Activated CD4-positive, alpha-beta T cell treated with anti-CD3 and anti-CD28 coated beads for 48 hours (primary cell): Measurements from ENCODE around the gene KIF9.
"Not testable (repeated sequence)": the region's sequence is repeated elsewhere in the genome, so short reads cannot be mapped to it uniquely, and the experiment has no call there.

ENCODE experiments used
- DNase-seq: peaks from one replicate; pipeline ENCODE4 v3.0.0-alpha.2; 2020

Gene KIF9

DNA sequence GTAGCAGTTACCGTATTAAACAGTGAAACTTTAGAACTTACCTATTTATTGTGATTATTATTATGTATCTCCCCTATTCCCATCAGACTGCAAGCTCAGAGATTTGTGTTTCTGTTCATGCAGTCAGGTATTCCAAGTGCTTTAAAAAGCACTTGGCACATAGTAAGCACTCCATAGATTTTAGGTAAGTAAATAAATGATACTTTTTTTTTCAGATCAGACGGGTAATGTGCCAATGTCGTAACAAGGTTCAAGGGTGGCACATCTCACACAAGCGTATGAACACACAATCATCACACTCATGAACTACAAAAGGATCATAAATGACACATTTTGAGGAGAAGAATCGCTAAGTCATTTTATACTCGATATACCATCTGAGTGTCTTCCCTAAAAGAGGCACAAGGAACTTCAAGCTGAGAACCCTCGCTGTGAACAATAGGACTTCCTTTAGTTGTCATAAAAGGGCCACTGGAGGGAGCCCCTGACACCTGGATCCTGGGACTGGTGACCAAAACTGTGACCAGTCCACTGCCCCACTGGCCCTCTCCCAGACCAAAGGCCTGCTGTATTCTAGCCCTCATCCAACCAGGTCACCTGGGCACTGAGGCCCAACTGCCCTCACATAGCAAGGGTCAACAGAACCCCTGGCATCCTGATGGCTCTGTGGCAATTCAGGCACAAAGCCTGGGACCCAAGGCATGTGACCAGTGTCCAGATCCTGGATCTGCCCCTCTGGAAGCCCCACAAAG is 32.1 kb downstream of the KIF9 start:
- DNase-seq: no peak

DNA sequence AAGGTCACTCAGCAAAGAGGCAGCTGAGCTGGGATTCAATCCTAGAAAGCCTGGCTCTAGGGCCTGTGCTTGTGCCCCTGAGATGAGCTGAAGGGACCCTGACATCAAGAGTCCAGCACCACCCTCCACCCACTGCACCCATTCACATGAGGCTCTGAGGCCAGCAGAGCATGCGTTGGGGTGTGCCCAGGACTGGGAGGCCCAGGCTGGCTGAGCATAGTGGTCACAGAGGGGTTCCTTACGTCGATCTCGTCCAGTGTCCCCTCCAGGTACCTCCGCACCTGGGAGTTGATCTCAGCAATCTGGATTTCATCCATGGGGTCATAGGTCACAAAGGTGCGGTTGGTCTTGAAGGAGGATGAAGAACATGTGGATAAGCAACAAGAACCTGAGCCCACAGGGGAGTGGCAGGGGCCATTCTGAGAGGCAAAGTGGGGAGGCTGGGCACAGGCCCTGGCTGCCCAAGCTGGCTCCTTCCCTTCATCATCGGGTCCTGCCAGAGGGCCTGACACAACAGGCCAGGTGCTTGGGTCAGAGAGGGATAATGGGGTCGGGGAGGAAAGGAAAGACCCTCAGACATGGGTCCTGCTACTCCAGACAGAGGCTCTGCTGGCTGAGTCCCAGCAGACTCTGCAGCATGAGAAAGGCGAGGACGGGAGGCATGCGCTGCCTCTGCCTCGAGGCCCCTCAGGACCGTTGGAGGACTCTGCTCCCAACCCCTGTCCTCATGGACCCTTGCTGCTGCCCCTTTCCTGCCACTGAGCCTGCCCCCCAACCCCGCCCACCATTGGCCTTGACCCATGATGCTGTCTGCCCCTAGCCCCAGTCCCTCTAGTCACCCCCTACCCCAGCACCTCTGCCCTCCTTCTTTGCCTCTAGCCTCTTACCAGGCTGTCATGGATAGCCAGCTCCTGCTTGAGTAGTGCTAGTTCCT is 35.2 kb downstream of the KIF9 start:
- no peak for DNase-seq

DNA sequence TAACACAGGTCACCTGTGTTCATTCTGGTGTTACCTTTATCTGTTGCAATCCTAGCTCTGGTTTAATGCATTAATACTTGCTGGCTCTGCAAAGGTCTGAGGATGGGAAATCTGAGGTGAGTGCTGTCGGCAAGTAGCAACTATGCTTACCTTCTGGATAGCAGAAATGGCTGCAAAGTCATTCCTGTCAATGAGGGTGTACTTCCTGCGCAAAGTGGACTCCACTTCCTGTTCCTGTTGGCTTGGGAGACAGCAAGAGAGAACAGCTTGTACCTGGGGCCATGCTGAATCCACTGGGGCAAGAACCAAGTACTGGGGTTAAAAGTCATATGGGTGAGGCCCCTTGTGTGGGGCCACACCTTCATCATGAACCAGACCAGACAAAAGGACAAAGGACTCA is 37.3 kb downstream of the KIF9 start:
- no peak for DNase-seq

DNA sequence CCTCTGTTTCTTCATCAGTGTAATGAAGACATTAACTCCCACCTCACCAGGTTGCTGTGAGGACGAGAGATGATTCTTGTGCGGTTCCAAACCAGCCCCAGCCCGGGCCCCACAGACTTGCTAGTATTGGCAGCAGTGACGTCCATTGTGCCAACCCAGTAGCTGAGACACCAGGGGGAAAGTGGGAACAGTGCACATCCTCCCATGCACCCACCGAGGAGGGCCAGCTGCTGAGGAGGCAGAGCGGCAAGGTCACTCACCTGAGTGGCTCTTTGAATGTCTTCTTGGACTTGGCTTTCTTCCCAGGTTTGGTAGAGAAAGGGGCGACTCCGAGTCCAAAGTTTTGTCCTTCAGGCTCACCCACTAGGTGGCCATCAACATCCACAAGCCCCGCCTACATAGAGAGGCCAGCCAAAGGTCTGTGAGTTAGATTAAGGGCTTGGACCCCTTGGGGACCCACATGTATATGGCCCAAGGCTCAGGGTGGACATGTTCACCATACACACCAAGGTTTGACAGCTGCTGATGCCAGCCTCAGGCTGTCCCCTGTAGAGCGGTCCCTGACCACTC is 38.0 kb downstream of the KIF9 start:
- DNase-seq: no peak

DNA sequence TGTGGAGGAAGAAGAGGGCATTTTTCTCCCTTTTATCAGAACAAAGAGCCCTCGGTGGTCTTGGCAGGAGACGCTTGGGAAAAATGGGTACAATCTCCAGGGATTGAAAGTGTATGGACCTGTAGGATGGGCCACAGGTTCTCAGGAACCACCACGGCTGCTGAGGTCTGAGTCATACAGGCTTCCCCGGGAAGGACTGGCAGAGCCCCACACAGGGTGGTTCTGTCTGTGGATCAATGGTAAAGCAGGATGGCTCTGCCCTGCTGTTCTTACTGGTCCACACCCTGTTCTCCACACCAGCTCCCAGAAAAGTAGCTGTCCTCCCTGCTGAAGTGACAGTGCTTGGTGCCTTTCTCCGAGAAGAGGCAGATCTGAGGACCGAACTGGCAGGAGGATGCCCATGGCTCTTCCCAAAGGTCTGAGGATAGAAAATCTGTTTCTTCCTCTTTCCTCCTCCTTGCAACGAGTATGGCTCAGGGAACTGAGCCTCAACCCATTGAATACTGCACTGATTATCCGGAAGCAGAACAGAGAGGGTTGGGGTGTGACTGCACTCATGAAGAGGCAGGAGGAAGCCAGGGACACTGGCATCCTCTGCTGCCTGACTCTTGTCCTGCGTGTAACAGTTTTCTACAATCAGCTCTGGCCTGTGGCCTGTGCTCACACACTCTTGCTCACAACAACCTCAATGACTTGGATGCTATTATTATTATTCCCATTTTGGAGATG is 39.0 kb downstream of the KIF9 start:
- DNase-seq: no peak

DNA sequence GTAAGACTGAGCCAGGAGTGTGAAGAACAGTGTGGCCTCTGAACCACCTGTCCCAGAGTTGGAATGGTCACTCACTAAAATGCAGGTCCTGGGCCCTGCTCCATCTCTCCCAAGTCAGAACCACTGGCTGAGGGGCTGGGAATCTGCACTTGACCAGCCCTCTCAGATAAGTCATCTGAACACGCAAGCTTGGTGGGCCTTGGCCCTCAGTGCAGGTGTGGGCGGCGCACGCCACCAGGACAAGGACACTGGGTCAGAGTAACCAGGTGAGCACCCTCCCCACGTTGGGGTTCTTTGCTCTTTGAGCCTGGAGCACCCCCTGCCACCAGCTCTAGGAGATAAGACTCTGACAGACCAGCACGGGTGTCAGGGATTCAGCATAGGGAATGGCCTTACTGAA is 42.7 kb downstream of the KIF9 start:
- no peak for DNase-seq

DNA sequence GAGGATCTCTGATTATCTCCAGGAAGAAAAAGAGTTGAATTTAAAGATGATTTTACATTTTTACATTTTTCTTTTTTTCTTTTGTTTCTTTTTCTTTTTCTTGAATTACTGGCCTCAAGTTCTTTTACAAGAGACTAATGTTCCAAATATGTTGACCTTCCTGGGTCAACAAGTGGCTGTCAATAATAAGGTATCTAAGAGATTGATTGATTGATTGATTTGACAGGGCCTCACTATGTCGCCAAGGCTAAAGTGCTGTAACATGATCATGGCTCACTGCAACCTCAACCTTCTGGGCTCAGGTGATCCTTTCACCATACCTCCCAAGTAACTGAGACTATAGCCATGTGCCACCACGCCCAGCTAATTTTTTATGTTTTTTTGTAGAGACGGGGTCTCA is 44.6 kb downstream of the KIF9 start:
- no peak for DNase-seq

DNA sequence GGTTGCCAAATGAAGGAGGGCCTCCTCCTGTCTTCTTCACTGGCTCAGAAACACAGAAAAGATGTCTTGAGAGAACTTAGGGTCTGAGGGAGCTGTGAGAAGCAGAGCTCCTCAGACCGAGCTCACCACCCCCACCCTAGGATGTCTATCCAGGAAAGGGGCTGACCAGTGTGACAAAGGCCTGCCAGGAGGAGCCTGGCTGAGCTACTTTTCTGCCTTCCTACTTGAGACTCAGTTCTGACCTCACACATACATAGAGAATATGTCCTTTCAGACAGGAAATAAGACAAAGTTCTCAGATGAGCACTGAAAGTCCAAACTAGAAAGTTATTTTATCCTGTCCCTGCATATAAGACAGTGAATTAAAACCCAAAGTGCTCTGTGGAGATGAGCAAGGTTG is 54.5 kb downstream of the KIF9 start:
- no peak for DNase-seq

DNA sequence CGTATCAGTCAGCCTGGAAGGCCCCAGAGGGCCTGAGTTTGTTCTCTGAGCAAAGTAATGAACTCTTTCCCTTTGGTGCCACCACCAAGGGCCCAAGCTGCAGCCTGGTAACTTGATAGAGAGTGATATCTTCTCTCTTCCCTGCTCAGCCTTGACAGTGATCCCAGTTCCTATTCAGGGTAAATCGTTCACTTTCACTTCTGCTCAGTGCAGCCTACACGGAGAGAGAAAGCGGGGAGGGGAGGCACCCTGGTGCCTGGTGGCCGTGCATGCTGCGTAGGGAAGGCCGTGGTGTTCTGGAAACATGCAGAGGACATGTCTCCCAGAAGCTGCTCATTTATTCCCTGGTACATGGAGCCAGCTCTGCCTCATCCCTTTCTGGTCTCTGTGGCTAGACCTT is 54.9 kb downstream of the KIF9 start:
- no peak for DNase-seq

DNA sequence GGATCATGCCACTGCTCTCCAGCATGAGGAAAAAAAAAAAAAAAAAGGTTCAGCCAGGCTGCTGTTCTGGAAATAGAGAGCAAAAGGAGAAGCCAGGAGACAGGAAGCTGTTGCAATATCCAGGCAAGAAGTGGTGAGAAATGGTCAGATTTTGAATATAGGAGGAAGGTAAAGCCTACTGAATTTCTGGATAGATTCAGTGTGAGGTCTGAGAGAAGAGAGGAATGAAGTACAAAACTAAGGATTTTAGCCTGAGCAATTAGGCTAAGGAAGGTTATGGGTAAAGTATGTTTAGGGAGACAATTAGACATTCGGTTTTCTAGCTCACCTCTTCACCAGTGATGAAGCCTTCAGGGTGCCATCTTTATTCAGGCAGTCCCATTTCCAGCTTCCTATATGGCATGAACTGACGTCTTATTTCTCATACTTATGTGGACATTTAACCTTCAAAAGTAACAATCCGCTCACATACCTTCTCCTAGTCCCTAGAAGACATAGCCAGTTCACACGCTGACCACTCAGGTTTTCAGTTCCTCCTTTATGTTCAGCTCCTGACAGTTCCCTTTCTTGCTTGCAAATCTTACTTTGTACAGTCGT is 57.2 kb downstream of the KIF9 start:
- no peak for DNase-seq

DNA sequence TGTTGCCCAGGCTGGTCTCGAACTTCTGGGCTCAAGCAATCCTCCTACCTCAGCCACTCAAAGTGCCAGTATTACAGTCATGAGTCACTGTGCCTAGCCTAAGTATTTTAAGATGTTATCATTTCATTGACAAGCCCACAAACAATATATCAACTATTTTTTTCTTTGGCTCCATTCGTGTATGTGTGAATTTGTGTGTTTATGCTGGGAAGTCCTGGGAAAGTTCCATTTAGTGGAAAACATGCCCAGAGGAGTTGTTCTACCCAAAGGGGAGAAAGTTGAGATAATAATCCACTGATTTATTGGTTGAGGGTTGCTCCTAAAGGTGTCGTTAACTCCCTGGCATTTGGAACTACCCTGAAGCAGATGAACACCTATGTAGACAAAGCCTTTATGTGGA is 58.8 kb downstream of the KIF9 start:
- no peak for DNase-seq

DNA sequence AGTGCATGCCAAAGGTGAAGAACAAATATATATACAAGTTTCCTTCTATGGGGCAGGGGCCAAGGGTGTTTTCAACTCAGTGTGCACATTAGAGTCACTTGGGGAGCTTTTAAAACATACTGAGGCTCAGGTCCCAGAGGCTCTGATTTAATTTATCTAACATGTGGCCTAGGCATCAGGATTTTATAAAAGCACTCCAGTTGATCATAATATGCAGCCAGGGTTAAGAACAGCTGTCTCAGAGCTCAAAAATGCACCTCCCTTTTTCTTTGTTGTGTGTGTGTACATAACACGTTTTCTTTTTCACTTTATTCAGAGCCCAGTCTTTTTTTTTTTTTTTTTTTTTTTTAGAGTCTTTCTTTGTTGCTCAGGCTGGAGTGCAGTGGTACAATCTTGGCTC is 60.8 kb downstream of the KIF9 start:
- no peak for DNase-seq

DNA sequence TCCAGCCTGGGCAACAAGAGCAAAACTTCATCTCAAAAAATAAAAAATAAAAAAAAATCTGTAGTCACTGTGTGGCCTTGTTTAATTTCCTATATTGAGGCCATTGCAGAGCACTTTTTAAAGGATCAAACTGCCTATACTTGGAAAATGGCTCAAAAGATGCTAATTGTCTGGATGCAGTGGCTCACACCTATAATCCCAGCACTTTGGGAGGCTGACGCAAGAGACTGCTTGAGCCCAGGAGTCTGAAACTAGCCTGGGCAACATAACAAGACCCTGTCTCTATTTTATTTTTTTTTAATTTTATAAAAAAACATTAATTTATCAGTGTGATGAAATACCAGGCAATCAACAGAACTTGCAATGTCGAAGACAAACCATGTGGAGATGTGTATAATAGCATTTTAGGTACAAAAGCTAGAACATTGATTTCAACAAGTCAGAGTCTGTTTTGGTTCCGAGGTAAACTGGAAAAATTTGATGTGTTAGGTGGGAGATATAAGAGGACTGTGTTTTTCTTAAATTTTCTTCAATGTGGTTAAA is 71.7 kb downstream of the KIF9 start:
- DNase-seq: no peak

DNA sequence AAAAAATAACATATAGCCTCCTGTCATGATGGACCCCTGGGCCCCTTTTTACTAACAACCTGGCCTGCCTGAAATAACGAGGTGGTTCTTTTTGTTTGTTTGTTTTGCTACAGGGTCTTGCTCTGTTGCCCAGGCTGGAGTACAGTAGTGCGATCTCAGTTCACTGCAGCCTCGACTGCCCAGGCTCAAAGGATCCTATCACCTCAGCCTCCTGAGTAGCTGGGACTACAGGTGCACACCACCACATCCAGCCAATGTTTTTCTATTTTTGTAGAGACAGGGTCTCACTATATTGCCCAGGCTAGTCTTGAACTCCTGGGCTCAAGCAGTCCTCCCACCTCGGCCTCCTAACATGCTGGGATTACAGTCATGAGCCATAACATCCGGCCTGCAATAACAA is 76.6 kb downstream of the KIF9 start:
- DNase-seq: not testable (repeated sequence)

DNA sequence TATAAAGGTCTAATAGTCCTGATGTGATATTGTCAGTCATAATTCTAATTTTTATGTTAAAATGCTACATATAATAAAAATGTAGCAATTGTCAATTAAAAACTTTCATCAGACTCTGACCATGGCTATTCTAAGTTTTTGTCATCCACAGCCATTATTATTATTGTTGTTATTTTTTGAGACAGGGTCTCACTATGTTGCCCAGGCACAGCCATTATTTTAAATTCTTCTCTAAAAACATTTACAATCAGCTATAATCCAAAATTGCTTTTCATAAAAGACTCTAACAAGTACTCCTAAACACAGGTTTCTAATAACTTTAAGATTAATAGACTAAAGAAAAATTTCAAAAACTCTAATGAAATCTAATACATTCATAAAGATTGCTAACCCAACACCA is 77.7 kb downstream of the KIF9 start:
- DNase-seq: no peak

DNA sequence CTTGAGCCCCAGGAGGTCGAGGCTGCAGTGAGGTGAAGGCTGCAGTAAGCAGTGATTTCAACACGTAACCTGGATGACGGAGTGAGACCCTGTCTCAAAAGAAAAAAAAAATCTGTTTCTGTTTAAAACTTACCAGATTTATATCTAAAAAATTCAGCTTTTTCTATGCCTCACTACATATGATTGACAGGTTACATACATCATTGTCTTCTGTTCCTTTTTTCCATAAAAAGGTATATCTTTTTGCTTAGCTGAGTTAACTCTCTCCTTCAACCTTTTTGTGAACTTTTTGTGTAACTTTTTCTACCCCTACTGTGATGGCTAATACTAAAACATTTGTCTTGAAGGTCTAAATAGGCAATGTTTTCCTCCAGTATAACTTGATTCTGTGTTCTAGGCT is 80.1 kb downstream of the KIF9 start:
- DNase-seq: no peak

DNA sequence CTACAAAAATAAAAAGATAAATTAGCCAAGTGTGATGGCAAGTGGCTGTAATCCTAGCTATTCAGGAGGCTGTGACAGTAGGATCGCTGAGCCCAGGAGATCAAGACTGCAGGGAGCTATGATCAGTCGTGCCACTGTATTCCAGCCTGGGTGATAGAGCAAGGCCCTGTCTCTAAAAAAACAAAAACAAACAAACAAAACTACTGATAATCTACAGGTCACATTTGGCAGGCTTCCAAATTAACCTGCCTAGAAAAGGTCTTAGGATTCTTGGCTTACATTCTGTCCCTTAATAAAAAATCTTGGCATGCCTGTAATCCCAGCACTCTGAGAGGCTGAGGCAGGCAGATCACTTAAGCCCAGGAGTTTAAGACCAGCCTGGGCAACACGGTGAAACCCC is 85.3 kb downstream of the KIF9 start:
- DNase-seq: no peak

DNA sequence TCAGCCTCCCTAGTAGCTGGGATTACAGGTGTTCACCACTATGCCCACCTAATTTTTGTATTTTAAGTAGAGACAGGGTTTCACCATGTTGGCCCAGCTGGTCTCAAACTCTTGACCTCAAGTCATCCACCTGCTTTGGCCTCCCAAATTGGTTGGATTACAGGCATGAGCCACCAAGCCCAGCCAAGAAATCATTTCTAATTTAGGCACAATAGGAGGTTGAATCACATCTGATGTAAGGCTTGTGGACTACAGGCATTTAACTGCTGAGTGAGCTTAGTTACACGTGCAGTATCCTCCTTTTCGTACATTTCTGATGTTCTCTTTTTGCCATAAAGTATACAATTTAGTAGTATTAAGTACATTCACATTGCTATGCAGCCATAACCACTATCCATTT is 87.6 kb downstream of the KIF9 start:
- no peak for DNase-seq

DNA sequence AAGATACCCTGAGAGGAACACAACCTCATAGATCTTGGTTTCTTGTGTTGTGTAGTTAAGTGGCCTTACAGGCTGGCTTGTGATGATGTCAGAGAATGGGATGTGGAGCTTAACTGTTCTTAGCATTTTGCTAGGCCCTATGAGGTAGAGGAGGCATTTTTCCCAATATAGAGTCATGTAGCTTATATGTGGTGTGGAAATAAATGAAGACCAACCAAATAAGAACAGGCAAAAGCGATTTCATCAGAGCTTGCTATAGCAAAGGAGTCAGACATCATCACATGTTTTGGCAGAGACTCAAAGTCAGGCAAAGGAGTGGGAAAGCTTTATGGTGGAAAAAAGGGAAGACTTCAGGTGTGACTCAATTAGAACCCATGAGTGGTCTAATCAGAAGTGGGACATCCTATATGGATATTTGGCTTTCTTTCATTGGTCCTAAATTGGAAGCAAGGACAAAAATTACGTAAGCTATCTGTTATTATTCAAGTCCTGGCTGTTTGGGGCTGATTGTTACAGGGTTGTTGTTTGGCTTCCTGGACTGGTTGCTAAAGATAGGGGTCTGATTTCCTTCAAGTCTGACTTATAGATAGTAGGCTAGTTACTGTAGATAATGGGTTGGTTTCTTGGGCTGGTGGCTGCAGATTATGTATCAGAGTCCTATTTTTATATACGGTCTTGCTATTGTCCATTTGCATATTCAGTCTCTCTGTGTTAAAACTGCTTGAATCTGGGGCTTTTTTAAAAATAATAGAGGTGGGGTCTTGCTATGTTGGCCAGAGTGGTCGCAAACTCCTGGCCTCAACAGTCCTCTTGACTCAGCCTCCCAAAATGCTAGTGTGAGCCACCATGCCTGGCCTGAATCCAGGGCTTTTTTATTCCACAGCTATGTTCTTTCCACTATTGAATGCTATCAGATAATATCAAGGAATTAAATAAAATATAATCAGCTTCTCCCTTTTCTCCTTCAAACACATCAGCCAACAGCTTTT is 88.4 kb downstream of the KIF9 start:
- DNase-seq: no peak

DNA sequence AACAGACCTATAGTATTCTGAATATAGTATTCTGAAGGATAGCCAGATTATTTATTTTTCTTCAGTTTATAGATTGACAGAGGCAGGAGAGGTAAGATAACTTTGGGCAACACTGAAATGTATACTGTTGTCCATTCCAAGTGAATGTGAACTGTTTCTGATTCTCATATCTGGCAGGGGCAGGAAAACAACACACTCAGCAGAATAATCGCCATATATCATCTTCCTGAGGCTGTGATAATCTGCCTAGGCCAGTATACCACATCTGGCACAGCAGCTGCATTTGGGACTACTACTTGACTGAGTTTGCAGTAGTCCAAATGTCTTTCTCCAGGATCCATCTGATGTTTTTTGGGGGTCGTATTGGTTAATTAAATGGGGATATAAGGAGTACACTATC is 96.3 kb downstream of the KIF9 start:
- no peak for DNase-seq

DNA sequence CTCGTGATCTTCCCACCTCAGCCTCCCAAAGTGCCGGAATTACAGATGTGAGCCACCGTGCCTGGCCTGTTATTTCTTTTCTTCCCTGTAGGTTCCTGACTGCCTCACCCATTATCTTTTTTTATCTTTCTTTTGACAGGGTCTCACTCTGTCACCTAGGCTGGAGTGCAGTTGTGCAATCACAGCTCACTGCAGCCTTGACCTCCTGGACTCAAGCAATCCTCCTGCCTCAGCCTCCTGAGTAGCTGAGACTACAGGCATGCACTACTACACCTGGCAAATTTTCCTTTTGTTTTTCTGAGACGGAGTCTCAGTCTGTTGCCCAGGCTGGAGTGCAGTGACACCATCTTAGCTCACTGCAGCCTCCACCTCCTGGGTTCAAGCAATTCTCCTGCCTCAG is 100.9 kb downstream of the KIF9 start:
- DNase-seq: not testable (repeated sequence)
